ENCODE data around the gene ST6GALNAC5.

DNA sequence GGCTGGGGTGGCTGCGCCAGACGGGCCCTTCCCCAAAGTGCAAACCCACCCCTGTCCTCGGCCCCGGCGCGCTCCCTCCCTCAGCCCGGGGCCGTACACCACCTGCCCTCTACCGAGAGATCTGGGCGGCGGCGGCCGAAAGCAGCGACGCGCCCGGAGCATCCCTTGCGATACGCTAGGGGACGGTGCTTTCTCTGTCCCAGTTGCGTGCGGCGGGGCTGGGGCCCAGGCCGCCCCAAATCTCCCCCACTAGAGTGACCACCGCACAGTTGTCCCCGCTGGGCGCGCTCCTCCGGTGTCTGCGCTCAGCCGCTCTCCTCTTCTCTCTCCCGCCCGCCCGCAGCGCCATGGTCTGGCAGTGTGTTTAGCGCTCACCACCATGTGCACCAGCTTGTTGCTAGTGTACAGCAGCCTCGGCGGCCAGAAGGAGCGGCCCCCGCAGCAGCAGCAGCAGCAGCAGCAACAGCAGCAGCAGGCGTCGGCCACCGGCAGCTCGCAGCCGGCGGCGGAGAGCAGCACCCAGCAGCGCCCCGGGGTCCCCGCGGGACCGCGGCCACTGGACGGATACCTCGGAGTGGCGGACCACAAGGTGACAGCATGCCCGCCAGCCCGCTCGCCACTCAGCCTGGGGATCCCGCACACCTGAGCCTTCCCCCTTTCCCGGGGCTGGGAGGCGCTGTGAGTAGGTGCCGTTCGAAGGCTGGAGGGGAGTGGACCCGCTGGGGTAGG lies 1.0 kb downstream of the ST6GALNAC5 start:
- TF ChIP-seq EZH2 (IDR thresholded peaks at IDR 0.05; ENCODE audit: insufficient read depth, poor library complexity, severe bottlenecking) (no peak), EZH2phosphoT487 (IDR thresholded peaks at IDR 0.05; ENCODE audit: insufficient read depth, low read depth) (no peak)
